ENCODE results near the gene ATF6B.
A peak's percentile ranks its signal among the peaks of the same experiment; 100 is the strongest.

Gene ATF6B

DNA sequence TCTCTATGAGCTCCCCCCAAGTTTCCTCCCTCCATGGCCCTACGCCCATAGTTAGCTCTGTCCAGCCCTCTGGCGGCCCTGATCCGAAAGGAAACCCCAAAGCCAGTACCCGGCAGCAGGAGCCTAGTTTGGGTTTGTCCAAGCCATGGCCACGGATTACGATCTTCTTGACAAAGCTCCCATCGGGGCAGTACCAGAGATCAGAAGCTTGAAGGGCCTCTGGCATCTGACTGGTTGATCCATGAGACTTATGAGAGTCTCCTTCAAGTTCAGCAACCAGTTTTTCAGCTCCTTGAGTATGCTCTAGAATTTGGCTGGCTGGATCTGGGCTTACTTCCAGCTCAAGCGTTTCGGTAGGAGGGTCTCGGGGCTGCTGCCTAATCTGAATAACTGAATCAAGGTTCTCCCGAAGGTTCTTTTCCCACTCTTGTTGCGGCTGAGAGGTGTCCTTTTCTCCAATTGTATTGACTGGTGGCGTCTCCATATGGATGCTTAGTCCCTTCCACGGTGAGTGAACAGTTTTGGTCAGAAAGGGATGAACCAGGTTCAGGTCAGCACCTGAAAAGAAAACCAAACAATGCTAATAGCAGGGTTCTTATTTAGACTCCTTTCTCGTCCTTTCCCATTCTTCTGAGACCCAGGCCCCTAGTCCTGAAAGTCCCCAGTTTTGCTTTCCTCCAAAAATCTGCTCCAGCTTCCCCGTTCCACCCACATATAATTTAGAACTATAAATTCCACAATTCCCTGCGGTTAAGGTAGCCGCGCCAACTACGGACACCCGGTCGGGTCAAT lies 1.4 kb upstream of the ATF6B start:
- no peak for DNase-seq

DNA sequence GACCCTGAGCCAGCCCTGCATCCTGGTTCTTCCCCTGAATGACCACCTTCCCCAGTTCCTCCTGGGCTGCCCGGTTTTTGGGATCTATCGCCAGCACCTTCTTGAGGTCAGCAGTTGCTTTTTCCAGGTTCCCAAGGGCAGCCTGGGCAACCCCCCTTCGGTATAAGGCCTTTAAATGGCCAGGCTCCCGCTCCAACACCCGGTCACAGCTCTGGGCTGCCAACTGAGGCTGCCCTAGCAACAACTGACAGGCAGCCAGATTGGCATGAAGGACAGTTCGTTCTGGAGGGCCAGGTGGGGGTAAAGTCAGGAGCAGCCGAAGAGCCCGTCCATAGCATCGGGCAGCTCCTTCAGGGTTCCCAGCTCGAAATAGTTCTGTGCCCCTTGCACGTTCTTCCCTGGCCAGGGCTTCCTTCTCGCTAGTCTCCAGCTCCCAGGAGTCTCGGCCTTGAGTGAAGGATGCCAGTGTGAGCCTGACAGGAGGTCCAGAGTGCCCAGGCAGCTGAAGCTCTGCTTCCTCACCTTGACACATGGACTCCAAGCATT lies 778 bp upstream of the ATF6B start:
- no peak for DNase-seq

DNA sequence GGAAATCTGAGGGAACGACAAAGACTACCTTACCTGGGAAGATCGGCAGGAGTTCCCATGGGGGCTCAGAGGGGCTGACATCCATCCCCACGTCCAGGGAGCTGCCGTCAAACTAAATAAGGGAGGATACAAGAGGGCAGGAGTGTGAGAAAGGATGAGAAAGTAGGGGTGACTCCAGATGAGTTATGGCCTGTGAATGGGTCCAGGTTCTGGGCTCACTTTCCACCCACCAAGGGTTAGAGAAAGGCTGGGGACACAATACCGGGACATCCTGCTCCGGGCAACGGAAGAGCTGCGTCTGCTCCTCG lies 683 bp downstream of the ATF6B start:
- no peak for DNase-seq

DNA sequence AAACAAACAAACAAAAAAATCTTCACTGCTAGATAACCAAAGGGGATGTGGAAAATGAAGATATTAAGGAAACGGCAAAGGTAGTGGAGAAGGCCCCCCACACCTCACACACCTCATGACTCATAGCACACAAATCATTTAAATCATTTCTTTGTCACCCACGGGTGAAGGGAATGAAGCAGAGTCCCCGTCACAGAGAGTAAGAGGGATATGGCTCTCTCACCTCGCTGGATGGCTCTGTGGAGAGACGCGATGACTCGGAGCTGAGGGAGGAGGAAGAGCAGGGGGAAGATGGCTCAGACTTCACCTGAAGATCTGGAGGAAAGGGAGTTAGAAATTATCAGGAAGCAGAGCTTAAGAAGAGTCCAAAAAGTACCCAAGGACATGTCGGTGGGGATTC lies 1.2 kb downstream of the ATF6B start:
- DNase-seq: no peak

DNA sequence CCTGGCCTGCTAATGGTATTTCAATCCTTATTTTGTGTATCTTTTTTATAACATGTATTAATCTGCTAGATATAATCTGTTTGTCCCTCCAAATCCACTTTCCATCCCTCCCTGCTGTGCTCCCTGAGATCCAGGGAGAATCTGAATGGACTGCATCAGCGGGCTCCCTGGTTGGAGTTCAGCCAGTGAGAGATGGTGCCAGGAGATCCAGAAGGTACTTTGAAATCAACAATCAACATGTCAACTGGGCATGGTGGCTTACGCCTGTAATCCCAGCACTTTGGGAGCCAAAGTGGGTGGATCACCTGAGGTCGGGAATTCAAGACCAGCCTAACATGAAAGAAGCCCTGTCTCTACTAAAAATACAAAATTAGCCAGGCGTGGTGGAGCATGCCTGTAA lies 4.4 kb downstream of the ATF6B start:
- DNase-seq: no peak

DNA sequence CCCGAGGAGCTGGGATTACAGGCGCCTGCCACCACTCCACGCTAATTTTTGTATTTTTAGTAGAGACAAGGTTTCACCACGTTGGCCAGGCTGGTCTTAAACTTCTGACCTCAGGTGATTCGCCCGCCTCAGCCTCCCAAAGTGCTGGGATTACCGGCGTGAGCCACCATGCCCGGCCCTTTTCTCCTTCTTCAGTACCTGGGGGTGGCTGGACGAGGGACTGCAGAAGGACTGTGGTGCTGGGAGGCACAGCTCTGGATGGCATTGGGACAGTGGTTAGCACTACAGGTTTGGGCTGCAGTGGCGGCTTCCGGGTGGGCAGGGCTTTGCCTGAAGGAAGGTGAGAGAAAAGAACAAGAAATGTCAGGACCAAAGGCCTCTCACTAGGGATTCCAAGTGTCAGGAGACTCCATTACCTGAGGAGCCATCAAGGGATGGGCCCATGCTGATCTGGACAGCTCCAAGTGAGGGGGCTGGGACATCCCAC lies 7.4 kb downstream of the ATF6B start:
- no peak for DNase-seq

DNA sequence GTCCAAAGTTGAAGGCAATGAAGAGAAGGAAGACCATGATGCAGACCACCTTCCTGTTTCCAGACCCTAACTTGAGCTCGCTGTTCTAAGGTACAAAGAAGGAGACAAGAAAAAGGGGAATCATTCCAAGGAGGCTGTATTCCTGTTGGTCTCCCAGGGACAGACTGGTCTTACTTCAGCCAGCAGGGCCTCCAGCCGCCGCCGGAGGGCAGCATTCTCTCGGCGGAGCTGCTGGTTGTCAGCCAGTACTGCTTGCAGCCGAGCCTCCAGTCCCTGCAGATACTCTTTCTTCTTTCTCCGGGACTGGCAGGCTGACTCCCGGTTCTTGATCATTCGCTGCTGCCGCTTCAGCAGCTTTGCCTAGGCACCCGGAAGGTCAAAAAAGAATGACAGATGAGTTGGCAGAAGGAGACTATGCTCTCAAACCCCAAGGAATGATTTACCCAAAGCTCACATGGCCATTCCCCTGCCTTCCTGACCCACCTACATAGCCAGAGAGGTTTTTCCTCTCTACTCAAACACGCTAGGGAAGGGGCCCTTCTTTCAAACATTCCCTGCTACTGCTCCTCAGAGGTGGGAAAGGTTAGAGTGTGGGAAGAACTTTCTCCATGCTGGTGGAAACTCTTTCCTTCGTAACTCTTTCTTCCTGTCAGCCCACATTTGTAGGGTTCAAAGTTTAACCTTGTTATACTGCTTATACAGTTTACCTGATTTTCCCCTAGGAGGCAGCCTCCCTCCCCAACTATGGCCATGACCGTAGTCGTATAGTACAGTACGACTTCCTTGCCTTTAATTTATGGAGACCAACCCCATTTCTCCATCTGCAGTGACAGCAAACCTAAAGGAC lies 9.0 kb downstream of the ATF6B start:
- peak; percentile 83 for DNase-seq

DNA sequence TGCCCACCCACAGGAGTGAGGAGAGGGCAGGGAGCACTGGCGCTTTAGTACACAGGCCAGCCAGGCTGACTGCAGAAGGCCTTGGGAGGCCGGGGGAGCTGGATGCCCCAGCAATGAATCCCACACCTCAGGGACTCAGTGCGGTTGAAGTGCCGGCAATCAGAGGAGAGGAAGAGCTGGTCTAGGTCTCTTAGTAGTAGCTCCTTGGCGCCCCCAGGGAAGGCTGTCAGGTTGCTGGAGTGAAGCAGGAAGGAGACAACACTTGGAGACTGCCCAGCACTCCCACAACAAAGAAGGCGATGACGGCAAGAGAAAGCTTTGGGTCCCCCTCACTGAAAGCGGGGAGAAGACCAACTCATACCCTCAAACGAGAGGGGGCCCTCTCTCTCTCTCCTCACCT lies 10.6 kb downstream of the ATF6B start:
- no peak for DNase-seq

DNA sequence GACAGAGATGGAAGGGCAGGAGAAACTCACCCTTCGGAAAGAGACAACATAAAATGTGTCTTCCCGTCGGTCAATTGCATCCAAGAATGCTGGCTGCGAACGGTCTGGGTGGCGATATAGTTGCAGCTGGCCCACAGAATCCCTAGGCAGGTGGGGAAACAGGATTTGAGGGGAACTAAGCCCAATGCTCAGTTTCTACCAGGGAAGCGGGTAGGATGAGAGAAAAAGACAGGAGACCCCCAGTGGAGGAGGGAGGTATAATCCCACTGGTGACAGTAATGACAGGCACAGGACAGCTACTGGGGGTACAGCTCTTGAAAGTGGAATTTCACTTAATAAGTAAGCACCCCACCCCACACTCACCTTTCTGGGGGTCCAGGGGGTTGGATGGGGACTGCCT lies 11.4 kb downstream of the ATF6B start:
- DNase-seq: peak; percentile 38

DNA sequence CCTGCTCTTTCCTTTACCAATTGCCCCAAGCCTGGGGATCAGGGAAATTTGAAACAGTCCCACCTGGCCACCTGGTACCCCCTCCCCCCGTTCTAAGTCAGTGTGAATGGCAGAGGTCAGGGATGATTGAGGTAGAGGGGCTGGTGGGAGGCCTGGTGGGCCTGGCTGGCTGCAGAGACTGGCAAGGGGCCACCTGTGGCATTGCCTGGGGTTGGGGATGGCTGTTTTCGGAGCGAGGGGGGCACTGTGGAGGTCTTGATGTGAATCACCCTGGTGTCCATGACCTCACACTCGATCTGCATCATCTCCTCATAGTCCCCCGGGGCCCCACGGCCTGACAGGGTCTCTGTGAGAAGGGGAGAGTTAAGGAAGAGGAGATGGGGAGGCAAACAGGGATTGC lies 12.4 kb downstream of the ATF6B start:
- DNase-seq: no peak

DNA sequence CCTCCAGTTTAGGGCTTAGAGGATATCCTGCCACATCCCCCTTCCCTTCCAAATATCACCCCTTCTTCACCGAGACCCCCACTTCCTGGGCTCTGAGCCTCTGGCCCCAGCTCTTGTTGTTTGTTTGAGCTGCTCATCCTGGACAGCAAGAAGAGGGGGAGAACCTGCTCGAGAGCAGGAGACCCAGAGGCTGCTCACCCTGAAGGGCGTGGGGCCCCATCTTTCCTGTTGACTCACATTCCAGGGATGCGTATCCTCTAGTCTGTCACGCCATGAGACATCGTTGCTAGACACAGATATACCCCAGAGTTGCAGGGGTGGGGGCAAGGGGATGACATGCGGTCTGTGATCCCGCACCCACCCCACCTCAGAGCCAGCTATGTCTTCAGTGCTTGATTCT lies 13.2 kb downstream of the ATF6B start:
- peak; percentile 92 for DNase-seq

DNA sequence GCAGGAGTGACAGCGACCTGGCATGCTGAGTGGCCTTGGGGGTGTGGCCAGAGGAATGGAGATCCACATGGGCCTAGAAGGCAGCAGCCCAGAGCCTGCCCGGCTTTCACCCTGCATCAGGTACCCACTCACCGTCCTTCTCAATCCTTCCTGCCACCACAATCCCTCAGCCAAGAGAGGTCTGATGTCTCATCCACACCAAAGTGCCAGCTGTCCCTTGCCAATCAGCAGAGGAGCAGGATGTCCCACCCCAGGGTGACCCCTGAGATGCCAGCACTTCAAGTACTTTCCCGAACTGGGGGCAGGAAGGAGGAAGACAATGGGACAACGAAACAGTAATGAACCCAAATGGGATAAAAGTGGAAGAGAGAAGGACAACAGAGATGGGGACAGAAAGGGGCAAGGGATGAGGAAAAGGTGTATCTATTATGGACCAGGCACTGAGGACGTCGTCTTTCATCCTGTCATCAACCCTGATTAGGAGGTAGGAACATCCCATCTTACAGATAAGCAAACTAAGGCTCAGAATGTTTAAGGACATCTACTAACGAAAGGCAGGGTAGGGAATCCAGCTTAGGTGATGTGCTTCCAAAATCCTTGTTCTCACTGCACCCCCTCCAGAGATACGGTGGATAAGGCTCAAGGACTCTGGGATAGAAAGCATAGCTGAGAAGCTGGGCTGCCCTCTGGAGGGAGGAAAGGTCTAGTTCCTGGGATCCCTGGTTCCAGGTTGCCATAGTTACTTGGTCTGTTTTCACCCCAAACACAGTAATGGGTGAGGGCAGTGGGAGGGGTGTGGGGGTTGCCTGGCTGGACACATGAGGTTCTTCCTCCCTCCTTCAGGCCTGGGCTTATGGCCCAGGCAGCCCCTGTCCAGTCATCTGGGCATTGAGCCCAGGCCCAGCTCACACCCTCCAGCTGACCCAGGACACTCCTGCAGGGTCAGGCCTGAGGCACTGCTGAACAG lies 14.4 kb downstream of the ATF6B start:
- DNase-seq: peak; percentile 99

DNA sequence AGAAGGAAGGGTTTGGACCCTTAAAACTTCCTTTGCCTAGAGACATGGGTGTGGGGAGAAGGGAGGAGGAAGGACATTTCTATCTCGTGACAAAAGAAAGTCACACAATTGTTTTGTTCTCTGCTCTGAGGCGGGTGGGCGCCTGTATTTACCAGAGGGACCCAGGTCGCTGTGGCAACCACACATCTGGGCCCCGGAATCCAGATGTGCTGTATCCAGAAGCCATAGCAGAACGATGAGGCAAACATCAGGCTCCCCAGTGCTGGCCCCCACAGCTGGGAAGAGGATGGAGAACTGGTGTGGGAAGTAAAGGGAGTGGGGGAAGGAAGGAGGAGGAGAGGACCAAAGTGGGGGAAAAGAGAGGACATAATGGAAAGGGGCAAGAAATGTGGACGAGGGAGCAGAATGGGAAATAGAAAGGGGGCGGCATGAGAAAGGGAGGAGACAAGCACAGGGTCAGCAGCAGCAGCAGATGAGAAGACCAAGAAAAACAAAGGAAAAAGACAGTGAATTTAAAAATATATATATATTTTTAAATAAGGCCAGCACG lies 15.5 kb downstream of the ATF6B start:
- no peak for DNase-seq

DNA sequence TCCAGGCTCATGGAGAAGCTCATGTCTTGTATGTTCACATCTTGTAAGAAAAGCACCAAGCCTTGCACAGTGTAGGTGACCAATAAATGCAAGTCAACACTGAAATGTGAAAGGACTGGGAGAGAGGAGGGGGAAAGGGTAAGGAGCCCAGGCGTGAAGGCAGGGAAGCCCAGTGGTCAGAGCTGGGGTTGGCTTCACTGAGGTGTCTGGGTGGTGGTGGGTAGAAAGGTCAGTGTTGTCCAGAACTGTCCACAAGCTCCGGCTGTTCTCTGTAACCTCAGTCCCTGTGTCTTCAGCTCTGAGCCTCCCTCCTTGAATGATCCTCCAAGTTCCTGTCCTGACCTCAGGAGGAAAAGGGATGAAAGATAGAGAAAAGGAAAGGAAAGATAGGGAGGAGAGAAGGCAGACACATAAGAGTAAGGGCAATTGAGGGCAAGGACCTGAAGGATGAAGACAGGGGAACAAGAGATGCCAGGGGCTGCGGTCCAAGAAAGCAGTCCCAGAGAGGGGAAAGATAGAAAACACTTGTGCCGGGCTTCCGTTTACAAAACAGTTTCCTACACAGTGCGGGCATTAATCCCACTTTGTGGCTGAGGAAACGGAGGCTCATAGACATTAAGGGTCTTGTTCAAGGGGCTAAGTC lies 16.5 kb downstream of the ATF6B start:
- no peak for DNase-seq

DNA sequence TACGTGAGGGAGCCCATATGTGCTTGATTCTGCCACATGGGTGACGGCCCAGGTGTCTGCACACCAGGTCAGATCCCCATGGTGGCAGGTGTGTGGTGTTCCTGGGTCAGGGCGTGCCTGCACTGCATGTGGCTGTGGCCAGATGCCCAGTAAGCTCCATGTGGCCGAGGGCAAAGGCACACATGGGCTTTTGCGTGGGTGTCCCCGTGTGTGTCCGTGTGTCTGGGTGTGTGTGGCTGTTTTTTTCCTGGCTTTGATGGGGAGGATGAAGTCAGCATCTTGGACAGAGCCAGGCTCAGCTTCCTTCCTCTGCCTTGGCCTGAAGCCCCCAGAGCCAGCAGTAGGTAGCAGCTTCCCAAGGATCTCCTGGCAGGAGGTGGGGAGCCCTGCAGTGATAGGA lies 17.4 kb downstream of the ATF6B start:
- DNase-seq: no peak

DNA sequence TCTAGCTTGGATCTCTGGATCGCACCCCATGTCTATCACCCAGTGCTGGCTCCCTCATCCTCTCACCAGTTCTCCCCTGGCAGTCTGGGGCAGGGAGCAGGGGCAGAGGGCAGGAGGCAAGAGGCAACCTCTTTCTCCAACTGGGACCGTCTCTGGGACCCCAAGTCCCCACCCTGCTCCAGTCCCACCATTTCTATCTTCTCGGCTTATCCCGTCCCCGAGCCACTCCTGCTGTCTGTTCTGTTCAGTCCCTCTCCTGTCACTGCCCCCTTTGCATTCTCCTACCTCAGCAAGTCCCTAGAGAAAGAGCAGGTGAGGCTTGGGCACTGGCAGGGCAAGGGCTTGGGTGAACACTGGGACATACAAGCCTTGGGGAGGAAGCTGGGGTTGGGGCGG lies 18.3 kb downstream of the ATF6B start:
- DNase-seq: no peak

DNA sequence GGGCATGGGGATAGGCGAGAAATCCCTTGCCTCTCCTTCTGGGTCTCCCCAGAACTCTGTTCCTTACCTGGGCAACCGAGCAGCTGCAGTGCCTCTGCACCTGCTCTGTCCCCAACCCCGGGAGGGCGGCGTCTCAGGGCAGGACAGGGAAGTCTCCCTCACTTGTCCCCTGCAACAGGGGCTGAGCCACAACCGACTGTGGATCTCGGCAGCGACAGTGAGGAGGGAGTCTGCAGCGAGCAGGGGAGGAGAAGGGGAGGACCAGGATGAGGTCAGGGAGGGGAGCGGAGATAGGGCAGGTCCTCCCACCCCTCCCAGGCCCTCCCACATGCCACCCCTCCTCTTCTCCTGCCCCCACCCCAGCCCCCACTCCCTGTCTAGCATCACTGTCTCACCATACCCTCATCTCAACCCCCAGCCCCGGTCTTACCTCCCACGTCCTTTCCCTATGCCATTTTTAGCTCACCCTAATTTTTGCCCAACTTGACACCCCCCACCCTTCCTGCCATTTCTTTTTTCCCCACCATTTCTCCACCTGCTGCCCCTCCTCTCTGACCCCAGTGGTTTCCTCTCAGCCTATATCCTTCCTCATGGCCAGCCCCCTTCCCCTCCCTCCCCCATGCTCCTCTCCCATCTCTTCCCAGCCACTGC lies 18.8 kb downstream of the ATF6B start, which contains the start of gene TNXB:
TNXB (minus strand) TSS at position 225 of the 651 bp plus-strand sequence. CDS start 11,140 bp downstream, outside the sequence.
- DNase-seq: no peak

DNA sequence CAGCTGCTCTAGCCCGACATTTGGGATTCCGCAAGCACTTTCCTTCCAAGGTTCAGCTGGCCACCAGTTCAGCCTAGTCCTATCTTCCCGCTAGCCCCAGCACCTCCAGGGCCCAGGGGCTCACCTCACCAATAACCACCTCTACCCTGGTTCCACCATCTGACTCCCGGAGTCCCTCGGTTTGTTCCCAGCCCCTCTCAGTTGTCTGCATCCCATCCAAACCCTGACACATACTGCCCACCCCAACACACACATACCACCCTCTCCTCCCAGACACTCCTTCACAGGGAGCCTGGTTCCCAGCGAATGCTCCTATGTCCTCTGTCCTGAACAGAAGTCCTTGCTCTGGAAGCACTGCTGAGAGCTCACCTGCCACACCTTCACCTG lies 19.3 kb downstream of the ATF6B start:
- DNase-seq: no peak

DNA sequence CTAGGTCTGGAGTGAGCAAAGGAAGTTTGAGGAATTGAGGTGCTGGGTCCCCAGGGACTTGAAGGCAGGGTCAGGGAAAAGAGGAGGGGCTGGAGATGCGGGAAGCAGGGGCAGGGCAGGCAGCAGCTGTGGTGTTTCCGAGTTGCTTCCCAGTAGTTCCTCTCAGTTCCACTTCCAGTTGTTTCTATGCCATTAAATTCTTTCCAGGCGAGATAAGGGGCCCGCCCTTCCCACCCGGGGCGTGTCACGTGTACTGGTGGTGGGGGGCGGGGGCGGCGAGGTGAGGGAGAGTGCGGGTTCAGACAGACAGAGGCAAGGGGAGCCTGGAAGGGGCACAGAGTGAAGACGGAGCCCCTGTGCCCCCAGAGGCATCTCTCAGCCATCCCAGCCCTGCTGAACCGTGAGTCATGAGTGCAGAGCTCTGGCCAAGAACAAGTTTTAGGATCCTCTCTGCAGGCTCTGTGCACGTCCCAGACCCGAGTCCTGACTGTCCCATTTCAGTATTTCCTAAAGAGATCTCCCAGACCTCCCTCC lies 19.9 kb downstream of the ATF6B start:
- DNase-seq: peak; percentile 72

DNA sequence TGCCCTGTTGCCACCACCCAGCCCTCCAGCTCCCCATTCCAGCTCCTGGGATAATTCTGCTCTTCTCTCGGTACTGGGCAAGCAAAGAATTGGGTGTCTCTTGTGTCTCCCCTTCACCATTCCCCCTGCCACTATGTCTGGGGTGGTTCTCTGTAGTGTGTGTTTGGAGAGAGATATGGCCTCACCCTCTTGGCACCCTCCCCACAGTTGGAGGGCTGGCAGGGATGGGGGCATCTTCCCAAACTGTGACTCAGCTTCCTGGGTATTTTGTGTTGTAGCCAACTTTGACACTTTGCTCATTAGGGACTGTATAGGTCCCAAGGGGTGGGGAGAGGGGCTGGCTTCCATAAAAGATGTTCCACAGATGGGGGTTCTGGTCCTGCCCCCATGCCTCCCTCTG lies 20.6 kb downstream of the ATF6B start:
- peak; percentile 71 for DNase-seq

DNA sequence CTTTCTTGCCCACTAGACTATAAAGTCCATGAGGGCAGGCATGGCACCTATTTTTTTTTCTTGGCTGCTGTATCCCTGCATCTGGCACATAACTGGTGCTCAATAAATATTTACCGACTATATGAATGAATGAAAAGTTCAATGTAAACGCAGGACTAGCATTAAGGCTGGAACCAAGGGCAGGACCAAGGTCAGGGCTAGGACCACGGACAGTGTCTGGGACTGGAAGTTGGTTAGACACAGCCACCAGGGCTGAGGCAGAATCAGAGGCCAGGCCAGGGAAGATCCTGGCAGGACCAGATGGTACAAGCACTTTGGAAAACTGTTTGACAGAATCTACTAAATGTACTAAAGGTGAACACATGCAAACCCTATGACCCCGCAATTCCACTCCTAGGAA lies 22.6 kb downstream of the ATF6B start:
- no peak for DNase-seq

All from EL (cell line).